ENCODE results near the gene LENEP. TPM values are rescaled to one million over a fixed set of nuclear protein-coding genes. Genes with fewer than 3 reads are reported as not detected.

The LENEP gene
- total RNA-seq, 1 experiment from 2014 or later = not detected

DNA sequence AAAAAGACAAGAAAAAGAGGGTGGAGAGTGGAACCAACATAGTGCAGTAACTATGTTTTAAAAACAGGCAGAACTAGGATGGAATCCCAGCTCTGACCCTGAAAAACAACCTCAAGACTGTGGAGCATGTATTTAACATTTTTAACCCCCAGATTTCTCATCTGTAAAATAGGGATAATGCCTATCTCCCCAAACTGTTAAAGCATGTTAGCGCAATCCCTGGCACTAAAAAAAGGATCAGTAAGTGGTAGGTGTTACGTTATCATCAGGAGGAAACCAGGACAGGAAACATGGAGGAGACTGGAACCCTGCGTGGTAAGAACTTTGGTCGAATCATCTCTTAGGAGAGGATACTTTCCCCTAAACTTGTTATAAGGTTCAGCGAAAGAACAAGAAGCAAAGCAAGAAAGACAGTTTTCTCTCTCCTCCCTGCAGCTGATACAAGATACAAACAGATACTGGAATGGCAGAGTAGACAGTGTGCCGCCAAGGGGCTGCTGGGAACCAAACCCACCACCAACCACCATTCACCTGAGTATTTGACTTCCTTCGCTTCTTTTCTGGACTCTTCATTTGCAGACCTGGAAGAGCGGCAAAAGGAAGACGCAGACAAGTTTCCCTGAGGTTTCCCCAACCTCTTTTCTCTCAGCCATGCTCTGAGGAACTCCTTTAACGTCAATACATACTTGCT lies 32.8 kb upstream of the LENEP start:
- no peak for DNase-seq (ENCODE audit: low read depth)

- peak; percentile 73 for DNase-seq (ENCODE audit: low read depth)
These were observed 31.9 kb upstream of the LENEP start, which contains the start of gene PYGO2 for GRCh38 chr1:154961207-154962155. PYGO2 (minus strand) TSS chr1:154961782; CDS start chr1:154961576, 206 bp downstream.

DNA sequence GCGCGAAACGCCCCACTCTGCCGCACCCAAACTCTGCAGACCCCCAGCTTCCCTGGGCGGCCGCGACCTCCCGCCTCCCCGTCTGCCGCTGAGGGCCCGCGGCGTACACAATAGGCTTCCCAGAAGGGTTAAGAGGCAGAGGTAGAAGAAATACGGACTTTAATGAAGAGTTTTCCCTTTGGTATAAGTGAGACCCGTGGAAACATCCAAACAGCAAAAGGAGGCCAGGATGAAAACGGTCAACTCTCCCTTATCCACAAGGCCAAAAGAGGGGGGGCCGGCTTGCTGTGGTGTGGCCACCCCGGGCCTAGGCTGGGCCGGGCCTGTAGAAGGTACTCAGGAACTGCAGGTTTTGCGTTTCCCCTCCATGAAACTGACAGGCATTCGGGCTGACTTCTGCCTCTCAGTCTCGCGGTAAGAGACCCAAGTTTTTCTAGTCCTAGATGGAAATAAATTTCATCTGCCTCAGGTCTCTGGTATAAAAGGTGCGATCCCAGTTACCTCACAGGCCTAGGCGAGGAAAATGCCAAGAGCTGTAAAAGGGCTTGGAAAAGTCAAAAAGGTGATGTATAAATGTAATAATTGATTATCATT lies 31.1 kb upstream of the LENEP start:
- peak; percentile 42 for DNase-seq (ENCODE audit: low read depth)

- DNase-seq (ENCODE audit: low read depth) = no peak
These were observed 30.5 kb upstream of the LENEP start for GRCh38 chr1:154962795-154963330.

DNA sequence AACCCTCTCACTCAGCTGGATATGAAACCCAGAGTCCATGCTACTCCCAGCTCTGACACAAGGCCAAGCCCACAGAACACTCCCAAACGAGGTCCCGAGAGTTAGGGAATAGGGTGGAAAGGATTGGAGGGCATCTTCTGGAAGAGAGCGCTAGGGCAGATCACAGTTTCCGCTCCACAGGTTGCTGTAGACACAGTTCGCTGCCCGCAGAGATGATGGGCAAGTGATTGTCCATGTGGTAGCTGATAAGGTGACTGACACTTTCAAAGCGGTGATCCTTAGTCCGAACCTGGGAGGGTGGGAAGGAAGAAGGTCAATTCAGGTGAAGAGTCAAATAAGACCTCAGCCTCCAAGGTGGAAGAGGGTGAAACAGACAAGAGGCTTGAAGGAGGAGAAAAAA lies 29.7 kb upstream of the LENEP start:
- no peak for DNase-seq (ENCODE audit: low read depth)

DNA sequence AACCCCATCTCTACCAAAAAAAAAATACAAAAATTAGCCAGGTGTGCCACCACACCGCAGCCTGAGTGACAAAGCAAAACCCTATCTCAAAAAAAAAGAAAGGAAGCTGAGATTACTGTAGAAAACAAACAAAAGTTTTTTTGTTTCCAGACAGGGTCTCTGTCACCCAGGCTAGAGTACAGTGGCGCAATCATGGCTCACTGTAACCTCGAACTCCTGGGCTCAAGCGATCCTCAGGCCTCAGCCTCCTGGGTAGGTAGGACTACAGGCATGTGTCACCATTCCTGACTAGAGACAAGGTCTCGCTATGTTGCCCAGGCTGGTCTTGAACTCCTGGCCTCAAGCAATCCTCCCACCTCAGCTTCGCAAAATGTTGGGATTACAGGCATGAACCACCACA lies 29.0 kb upstream of the LENEP start:
- no peak for DNase-seq (ENCODE audit: low read depth)

DNA sequence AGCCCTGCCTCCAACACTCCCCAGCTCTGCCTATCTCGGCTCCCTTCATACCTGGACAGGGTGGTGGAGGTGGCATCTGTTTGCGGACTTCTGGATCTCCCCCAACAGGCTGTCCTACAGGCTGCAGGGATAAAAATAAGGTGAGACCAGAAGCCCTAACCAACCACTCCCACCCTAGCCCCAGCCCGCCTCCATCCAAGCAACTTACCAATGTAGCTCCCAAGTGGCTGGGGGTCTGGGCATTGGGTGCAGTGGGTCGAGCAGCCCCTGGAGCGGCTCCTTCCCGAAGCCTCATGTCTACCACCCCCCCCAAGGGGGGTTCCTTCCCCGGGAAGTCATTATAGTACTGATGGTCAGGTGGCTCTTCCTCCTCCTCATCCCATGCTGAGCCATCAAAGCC lies 27.3 kb upstream of the LENEP start:
- no peak for DNase-seq (ENCODE audit: low read depth)

- DNase-seq (ENCODE audit: low read depth) = no peak
These were observed 25.9 kb upstream of the LENEP start for GRCh38 chr1:154967331-154967950.

DNA sequence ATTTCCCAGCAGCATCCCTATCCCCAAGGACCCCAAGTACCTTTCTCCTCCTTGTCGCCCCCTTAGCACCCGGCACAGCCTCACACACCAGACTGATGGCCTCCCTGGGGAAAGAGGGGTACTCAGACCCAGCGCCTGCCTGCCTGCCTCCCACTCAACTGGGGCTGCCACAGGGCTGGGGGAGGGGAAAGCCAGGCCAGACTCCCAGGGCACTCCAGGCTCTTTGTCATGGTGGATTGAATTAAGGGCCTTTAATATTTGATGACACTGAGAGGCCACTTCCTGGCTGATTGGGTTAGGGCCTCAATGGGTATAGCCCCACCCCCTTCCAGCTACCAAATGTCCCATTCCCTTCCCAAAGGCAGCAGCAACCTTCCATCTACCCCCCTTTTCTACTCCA lies 24.7 kb upstream of the LENEP start:
- DNase-seq (ENCODE audit: low read depth) = no peak

DNA sequence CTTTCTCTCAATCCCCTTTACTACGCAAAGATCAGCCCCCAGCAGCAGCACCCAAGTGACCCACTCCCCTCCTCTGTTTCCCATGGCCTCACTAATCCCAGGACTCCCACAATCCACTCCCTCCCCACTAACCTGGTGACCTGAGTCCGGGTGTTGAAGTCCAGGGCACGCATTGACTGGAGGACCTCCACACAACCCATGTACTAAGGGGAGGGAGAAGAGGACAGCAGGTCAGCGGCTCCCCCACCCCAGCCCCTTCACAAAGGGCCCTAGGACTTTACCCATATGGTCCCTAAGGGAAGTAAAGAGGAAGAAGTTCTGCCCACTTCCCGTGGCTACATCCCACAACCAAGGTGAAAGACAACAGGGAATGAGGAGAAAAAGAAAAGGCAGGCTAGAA lies 24.1 kb upstream of the LENEP start:
- no peak for DNase-seq (ENCODE audit: low read depth)

DNA sequence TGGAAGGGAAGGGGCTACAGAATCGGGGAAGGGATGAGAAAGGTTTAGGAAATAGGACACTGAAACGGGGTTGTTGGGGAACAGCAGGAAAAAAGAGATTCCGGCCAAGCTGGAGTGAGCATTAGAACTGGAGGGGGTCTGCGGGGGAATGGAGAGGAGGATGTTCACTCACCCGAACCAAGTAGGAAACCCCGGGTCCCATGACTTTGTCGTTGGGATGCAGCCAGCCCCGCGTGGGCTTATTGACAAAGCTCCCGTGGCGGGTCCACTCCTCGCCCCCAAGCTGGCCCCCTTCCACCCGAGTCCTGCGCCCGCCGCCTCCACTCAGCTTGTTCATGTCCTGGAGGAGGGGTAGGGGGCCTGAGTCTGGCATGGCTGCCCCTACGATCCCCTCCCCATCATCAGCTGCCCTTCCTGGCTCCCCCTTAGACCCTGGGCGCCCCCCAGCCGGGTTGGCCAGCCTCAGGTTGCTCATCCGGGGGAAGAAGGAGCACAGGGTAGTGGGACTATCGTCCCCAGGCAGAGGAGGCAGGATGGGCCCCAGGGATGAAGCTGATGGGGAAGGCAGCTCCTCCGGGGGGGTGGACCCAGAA lies 23.4 kb upstream of the LENEP start:
- no peak for DNase-seq (ENCODE audit: low read depth)

GRCh38 chr1:154970631-154971340 lies 22.6 kb upstream of the LENEP start, which contains the start of gene SHC1:
SHC1 (minus strand) TSS chr1:154970747; CDS start chr1:154970526, 221 bp downstream.
- peak; percentile 85 for DNase-seq (ENCODE audit: low read depth)

GRCh38 chr1:154971341-154971998 lies 21.9 kb upstream of the LENEP start:
- peak; percentile 47 for DNase-seq (ENCODE audit: low read depth)

DNA sequence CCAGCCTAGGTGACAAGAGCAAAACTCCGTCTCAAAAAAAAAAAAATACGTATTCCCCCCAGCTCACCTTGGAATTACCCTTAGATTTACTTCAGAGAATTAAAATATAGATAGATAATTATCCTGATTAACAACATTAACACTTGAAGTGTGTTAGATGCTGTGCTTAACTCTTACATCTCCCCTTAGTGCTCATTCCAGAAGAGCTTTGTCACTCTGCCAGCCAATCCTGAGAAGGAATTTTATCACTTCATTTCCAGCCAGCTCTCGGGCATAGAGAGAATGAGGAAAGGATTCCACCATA lies 21.2 kb upstream of the LENEP start:
- DNase-seq (ENCODE audit: low read depth) = no peak

GRCh38 chr1:154972517-154973343 lies 20.7 kb upstream of the LENEP start:
- DNase-seq (ENCODE audit: low read depth) = peak; percentile 99

GRCh38 chr1:154973344-154974101 lies 19.9 kb upstream of the LENEP start:
- DNase-seq (ENCODE audit: low read depth) = peak; percentile 100

- DNase-seq (ENCODE audit: low read depth) = peak; percentile 100
These were observed 19.1 kb upstream of the LENEP start, which contains the start of gene CKS1B for GRCh38 chr1:154974102-154974807. CKS1B (plus strand) TSS chr1:154974681; CDS start chr1:154974746, 65 bp downstream.

Measured in M059J (cell line).